ENCODE data around the gene TSHZ1. TPM values are rescaled to one million over a fixed set of nuclear protein-coding genes. Genes with fewer than 3 reads are reported as not detected.

Gene TSHZ1, protein sequence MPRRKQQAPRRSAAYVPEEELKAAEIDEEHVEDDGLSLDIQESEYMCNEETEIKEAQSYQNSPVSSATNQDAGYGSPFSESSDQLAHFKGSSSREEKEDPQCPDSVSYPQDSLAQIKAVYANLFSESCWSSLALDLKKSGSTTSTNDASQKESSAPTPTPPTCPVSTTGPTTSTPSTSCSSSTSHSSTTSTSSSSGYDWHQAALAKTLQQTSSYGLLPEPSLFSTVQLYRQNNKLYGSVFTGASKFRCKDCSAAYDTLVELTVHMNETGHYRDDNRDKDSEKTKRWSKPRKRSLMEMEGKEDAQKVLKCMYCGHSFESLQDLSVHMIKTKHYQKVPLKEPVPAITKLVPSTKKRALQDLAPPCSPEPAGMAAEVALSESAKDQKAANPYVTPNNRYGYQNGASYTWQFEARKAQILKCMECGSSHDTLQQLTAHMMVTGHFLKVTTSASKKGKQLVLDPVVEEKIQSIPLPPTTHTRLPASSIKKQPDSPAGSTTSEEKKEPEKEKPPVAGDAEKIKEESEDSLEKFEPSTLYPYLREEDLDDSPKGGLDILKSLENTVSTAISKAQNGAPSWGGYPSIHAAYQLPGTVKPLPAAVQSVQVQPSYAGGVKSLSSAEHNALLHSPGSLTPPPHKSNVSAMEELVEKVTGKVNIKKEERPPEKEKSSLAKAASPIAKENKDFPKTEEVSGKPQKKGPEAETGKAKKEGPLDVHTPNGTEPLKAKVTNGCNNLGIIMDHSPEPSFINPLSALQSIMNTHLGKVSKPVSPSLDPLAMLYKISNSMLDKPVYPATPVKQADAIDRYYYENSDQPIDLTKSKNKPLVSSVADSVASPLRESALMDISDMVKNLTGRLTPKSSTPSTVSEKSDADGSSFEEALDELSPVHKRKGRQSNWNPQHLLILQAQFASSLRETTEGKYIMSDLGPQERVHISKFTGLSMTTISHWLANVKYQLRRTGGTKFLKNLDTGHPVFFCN (N-terminal part only)
- polyA plus RNA-seq: 0.40 and 1.1 TPM in 2 replicates
- 0.93 and 1.5 TPM in 2 replicates for polyA minus RNA-seq

GRCh38 chr18:75210274-75211001, at the start of gene TSHZ1:
TSS of gene TSHZ1 (plus strand) at chr18:75210797. CDS start at chr18:75211877, 1,080 bp downstream.
- Histone ChIP-seq H3F3A (ENCODE audit: insufficient read depth, low read length, poor library complexity, severe bottlenecking) (peaks cover 4% of the 10 kb centered on the region), H4K20me1 (ENCODE audit: insufficient read depth) (peaks cover 5% of the 10 kb centered on the region), H3K4me2 (ENCODE audit: low read length) (peak within 1 kb of the TSS; percentile 84), H3K27ac (ENCODE audit: low read length) (no peak within 1 kb of the TSS), H3K36me3 (ENCODE audit: insufficient read depth, low read length) (no peaks in the 10 kb centered on the region), H3K9me2 (ENCODE audit: insufficient read depth, low read length) (no peaks in the 10 kb centered on the region), H3K27me3 (ENCODE audit: insufficient read depth, low read depth, low read length) (peaks cover 82% of the 10 kb centered on the region), H3K79me2 (replicated peaks; ENCODE audit: insufficient read depth, low read length) (peaks cover 24% of the 10 kb centered on the region), H3K4me3 (ENCODE audit: low read length) (peak within 1 kb of the TSS; percentile 75), H3K9ac (ENCODE audit: low read length) (peak within 1 kb of the TSS; percentile 57), H2AFZ (ENCODE audit: low read depth, low read length) (no peak within 1 kb of the TSS), H3K9me3 (ENCODE audit: low read length) (no peaks in the 10 kb centered on the region)
- TF ChIP-seq TAF1 (IDR thresholded peaks at IDR 0.05; ENCODE audit: low read depth) (no peak), RAD21 (conservative IDR thresholded peaks at IDR 0.05) (peak; percentile 43), SMC3 (conservative IDR thresholded peaks at IDR 0.05; ENCODE audit: poor library complexity) (no peak), POLR2AphosphoS5 (IDR thresholded peaks at IDR 0.05) (no peak), MXI1 (conservative IDR thresholded peaks at IDR 0.05; ENCODE audit: poor library complexity, severe bottlenecking) (peak; percentile 36), EZH2 (IDR thresholded peaks at IDR 0.05; ENCODE audit: borderline replicate concordance, insufficient read depth, low read length, poor library complexity, severe bottlenecking) (no peak)

DNA sequence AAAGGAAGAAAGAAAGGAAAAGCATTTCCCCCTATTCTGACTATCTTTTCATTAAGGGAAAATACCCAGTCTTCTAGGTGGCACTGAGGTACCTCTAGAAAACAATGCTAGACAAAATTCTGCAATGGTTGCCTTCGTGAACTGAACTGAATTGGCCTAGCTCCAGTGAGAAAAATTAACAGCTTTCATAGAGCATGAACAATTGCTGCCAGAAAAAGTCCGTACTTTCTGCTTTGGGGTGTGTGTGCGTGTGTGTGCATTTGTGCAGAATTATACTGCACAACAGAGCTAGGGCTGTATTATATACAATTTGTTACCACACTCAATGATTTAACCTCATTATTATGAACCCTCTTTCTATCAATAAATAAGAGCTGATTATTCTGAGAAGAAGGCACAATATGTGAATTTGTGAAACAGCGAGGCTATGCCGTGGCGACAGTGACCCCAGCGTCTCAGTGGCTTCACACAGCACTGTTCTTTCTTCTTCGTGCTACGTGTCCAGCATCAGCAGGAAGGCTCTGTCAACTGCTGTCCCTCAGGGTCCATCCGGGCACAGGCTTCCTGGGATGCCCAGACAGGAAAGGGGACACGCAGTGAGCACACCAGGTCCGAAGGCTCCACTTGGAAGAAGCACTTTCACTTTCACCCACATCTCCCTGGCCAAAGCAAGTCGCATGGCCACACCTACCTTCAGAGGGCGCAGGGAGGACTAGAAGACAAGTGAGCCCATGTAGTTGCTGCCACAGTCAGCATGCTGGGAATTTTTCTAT, 49.2 kb upstream of the TSHZ1 start:
- H2AFZ ChIP-seq (ENCODE audit: low read depth, low read length): no peak overlapping the region
- H3K27ac ChIP-seq (ENCODE audit: low read length): no peak overlapping the region
- H3K4me2 ChIP-seq (ENCODE audit: low read length): no peak overlapping the region

More for the DNA sequence above, 49.2 kb upstream of the TSHZ1 start:
- Histone ChIP-seq H3K9me2 (ENCODE audit: insufficient read depth, low read length) (no peaks in the 10 kb centered on the region), H3K9me3 (ENCODE audit: low read length) (no peaks in the 10 kb centered on the region), H3K27me3 (ENCODE audit: insufficient read depth, low read depth, low read length) (no peaks in the 10 kb centered on the region), H3K36me3 (ENCODE audit: insufficient read depth, low read length) (no peaks in the 10 kb centered on the region), H3K4me3 (ENCODE audit: low read length) (no peak overlapping the region), H3K9ac (ENCODE audit: low read length) (no peak overlapping the region), H3F3A (ENCODE audit: insufficient read depth, low read length, poor library complexity, severe bottlenecking) (no peaks in the 10 kb centered on the region), H3K79me2 (replicated peaks; ENCODE audit: insufficient read depth, low read length) (no peaks in the 10 kb centered on the region), H4K20me1 (ENCODE audit: insufficient read depth) (no peaks in the 10 kb centered on the region)
- no peak for TF ChIP-seq EZH2 (IDR thresholded peaks at IDR 0.05; ENCODE audit: borderline replicate concordance, insufficient read depth, low read length, poor library complexity, severe bottlenecking)
- TF ChIP-seq, protein P1, sequence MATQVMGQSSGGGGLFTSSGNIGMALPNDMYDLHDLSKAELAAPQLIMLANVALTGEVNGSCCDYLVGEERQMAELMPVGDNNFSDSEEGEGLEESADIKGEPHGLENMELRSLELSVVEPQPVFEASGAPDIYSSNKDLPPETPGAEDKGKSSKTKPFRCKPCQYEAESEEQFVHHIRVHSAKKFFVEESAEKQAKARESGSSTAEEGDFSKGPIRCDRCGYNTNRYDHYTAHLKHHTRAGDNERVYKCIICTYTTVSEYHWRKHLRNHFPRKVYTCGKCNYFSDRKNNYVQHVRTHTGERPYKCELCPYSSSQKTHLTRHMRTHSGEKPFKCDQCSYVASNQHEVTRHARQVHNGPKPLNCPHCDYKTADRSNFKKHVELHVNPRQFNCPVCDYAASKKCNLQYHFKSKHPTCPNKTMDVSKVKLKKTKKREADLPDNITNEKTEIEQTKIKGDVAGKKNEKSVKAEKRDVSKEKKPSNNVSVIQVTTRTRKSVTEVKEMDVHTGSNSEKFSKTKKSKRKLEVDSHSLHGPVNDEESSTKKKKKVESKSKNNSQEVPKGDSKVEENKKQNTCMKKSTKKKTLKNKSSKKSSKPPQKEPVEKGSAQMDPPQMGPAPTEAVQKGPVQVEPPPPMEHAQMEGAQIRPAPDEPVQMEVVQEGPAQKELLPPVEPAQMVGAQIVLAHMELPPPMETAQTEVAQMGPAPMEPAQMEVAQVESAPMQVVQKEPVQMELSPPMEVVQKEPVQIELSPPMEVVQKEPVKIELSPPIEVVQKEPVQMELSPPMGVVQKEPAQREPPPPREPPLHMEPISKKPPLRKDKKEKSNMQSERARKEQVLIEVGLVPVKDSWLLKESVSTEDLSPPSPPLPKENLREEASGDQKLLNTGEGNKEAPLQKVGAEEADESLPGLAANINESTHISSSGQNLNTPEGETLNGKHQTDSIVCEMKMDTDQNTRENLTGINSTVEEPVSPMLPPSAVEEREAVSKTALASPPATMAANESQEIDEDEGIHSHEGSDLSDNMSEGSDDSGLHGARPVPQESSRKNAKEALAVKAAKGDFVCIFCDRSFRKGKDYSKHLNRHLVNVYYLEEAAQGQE (IDR thresholded peaks at IDR 0.05; ENCODE audit: borderline replicate concordance): no peak
- no peak for TF ChIP-seq EP300 (conservative IDR thresholded peaks at IDR 0.05; ENCODE audit: poor library complexity, severe bottlenecking)
- TF ChIP-seq TAF1 (IDR thresholded peaks at IDR 0.05; ENCODE audit: low read depth): no peak
- no peak for TF ChIP-seq MXI1 (conservative IDR thresholded peaks at IDR 0.05; ENCODE audit: poor library complexity, severe bottlenecking)
- no peak for TF ChIP-seq POLR2AphosphoS5 (IDR thresholded peaks at IDR 0.05)
- TF ChIP-seq CTCF (IDR thresholded peaks at IDR 0.05; ENCODE audit: poor library complexity, severe bottlenecking): no peak
- TF ChIP-seq RAD21 (conservative IDR thresholded peaks at IDR 0.05): no peak
- no peak for TF ChIP-seq SMC3 (conservative IDR thresholded peaks at IDR 0.05; ENCODE audit: poor library complexity)

All from neural cell (in vitro differentiated cells).